ENCODE measurements around the gene PNMA8C.

PNMA8C gene

GRCh38 chr19:46446021-46446420, 17.3 kb upstream of the PNMA8C start:
- H3K36me3 ChIP-seq (ENCODE audit: control insufficient read depth in 2 of 2, insufficient read depth in 1 of 2, low read length in 2 of 2) = no peaks in the 10 kb centered on the region
- TF ChIP-seq ZNF843 (tag by site-specific recombination; IDR thresholded peaks at IDR 0.05) (no peak), ZNF280D (tag by site-specific recombination; IDR thresholded peaks at IDR 0.05) (no peak), SCRT2 (tag by site-specific recombination; IDR thresholded peaks at IDR 0.05) (no peak), ZNF792 (tag by site-specific recombination; IDR thresholded peaks at IDR 0.05) (no peak), ZNF155 (tag by site-specific recombination; IDR thresholded peaks at IDR 0.05) (no peak), ZNF548 (tag by site-specific recombination; IDR thresholded peaks at IDR 0.05) (no peak), ZNF266 (tag by site-specific recombination; IDR thresholded peaks at IDR 0.05; ENCODE audit: low read depth) (no peak), ZNF837 (tag by site-specific recombination; IDR thresholded peaks at IDR 0.05) (no peak), ZNF37A (tag by site-specific recombination; IDR thresholded peaks at IDR 0.05) (no peak), ZNF747 (tag by site-specific recombination; IDR thresholded peaks at IDR 0.05) (no peak)
- no peaks in the 10 kb centered on the region for H3K4me1 ChIP-seq (ENCODE audit: control insufficient read depth, insufficient read depth, low read length)
- H3K9me3 ChIP-seq (ENCODE audit: control insufficient read depth, insufficient read depth, low read depth, low read length) = no peaks in the 10 kb centered on the region
- H3K4me3 ChIP-seq (ENCODE audit: low read depth, low read length) = no peak overlapping the region
- no peak overlapping the region for H3K27ac ChIP-seq (ENCODE audit: extremely low read depth, low read depth, low read length)
- POLR2A ChIA-PET = no interaction called here
- CTCF ChIA-PET = interaction anchor here (0.6 kb wide), 2 partner anchors 10 to 1417 kb away, joined by 3 to 4 read pairs; no protein-coding TSS in a partner anchor

- CTCF ChIA-PET = interaction anchor here (1.3 kb wide), 1 partner anchor 44 kb away, joined by 4 read pairs; no protein-coding TSS in a partner anchor
- POLR2A ChIA-PET = no interaction called here
- H3K36me3 ChIP-seq (ENCODE audit: control insufficient read depth in 2 of 2, insufficient read depth in 1 of 2, low read length in 2 of 2) = no peaks in the 10 kb centered on the region
These were observed 14.2 kb upstream of the PNMA8C start for GRCh38 chr19:46442808-46443450.

More at GRCh38 chr19:46442808-46443450, 14.2 kb upstream of the PNMA8C start:
- no peak overlapping the region for H3K27ac ChIP-seq (ENCODE audit: extremely low read depth, low read depth, low read length)
- H3K9me3 ChIP-seq (ENCODE audit: control insufficient read depth, insufficient read depth, low read depth, low read length) = no peaks in the 10 kb centered on the region
- no peak overlapping the region for H3K4me3 ChIP-seq (ENCODE audit: low read depth, low read length)
- H3K4me1 ChIP-seq (ENCODE audit: control insufficient read depth, insufficient read depth, low read length) = no peaks in the 10 kb centered on the region
- TF ChIP-seq ZNF2 (tag by site-specific recombination; IDR thresholded peaks at IDR 0.05) = no peak
- TF ChIP-seq ZNF677 (tag by site-specific recombination; IDR thresholded peaks at IDR 0.05) = no peak
- no peak for TF ChIP-seq ZNF791 (tag by site-specific recombination; IDR thresholded peaks at IDR 0.05)
- TF ChIP-seq ZNF24 (tag by site-specific recombination; IDR thresholded peaks at IDR 0.05) = no peak
- no peak for TF ChIP-seq ZNF362 (tag by site-specific recombination; IDR thresholded peaks at IDR 0.05)
- no peak for TF ChIP-seq SP2 (tag by site-specific recombination; IDR thresholded peaks at IDR 0.05)
- TF ChIP-seq BCL6B (tag by site-specific recombination; IDR thresholded peaks at IDR 0.05) = no peak
- no peak for TF ChIP-seq WT1 (tag by site-specific recombination; IDR thresholded peaks at IDR 0.05)
- no peak for TF ChIP-seq ZNF571 (tag by site-specific recombination; IDR thresholded peaks at IDR 0.05)
- TF ChIP-seq ZNF292 (tag by site-specific recombination; IDR thresholded peaks at IDR 0.05; ENCODE audit: borderline replicate concordance, low read depth) = no peak
- no peak for TF ChIP-seq MEIS1 (CRISPR knock-in tag; IDR thresholded peaks at IDR 0.05; ENCODE audit: borderline replicate concordance)
- no peak for TF ChIP-seq ZNF792 (tag by site-specific recombination; IDR thresholded peaks at IDR 0.05)
- TF ChIP-seq HOXA7 (CRISPR knock-in tag; IDR thresholded peaks at IDR 0.05; ENCODE audit: borderline replicate concordance) = no peak
- TF ChIP-seq ZBTB17 (tag by site-specific recombination; IDR thresholded peaks at IDR 0.05) = 0 out of 2 replicates have a peak, but pooled peaks have one; percentile 17
- TF ChIP-seq SP7 (tag by site-specific recombination; IDR thresholded peaks at IDR 0.05) = peak; percentile 82
- 0 out of 2 replicates have a peak, but pooled peaks have one; percentile 24 for TF ChIP-seq PRDM1 (tag by site-specific recombination; IDR thresholded peaks at IDR 0.05)
- TF ChIP-seq ZNF335 (tag by site-specific recombination; conservative IDR thresholded peaks at IDR 0.05) = 0 out of 2 replicates have a peak, but pooled peaks have one; percentile 13
- no peak for TF ChIP-seq KLF1 (tag by site-specific recombination; IDR thresholded peaks at IDR 0.05)
- 0 out of 2 replicates have a peak, but pooled peaks have one; percentile 18 for TF ChIP-seq ZNF660 (tag by site-specific recombination; IDR thresholded peaks at IDR 0.05)
- no peak for TF ChIP-seq ZNF19 (tag by site-specific recombination; IDR thresholded peaks at IDR 0.05; ENCODE audit: low read depth)
- no peak for TF ChIP-seq ZFP37 (tag by site-specific recombination; IDR thresholded peaks at IDR 0.05)
- TF ChIP-seq SP3 (tag by site-specific recombination; IDR thresholded peaks at IDR 0.05) = 0 out of 2 replicates have a peak, but pooled peaks have one; percentile 17
- no peak for TF ChIP-seq ZFP41 (tag by site-specific recombination; IDR thresholded peaks at IDR 0.05; ENCODE audit: borderline replicate concordance)

All from HEK293 (cell line).